Small intestine (tissue), 16 donors: Measurements from ENCODE around the gene CACNA2D3. TPM values are rescaled to one million over a fixed set of nuclear protein-coding genes. Genes with fewer than 3 reads are reported as not detected.
A peak's percentile ranks its signal among the peaks of the same experiment; 100 is the strongest.

Source experiments
- DNase-seq, 2 donors: peaks; one replicate each; pipeline versions ENCODE4 v3.0.0 to v3.0.0-alpha.2; 2013
- FAIRE-seq: peaks from 2 replicates; lab custom pipeline; 2012; peaks lifted over from hg19 to GRCh38; lab: Jason Lieb, UNC
- H3K27ac ChIP-seq, 3 donors: one replicate each; pipeline ENCODE4 v1.5.1; 2013; ENCODE audit warnings: low read length in 2 of 3, mild to moderate bottlenecking in 2 of 3, control low read depth in 1 of 3, inconsistent platforms in 1 of 3, low read depth in 1 of 3, moderate library complexity in 1 of 3
- H3K27me3 ChIP-seq, 3 donors: one replicate each; pipeline ENCODE4 v1.6.1; 2013; ENCODE audit warnings: low read length in 3 of 3, inconsistent platforms in 1 of 3; ENCODE audit not compliant: control insufficient read depth in 3 of 3, insufficient read depth in 3 of 3
- H3K36me3 ChIP-seq, 3 donors: one replicate each; pipeline ENCODE4 v1.6.1; 2013; ENCODE audit warnings: low read length in 3 of 3, inconsistent platforms in 1 of 3, low read depth in 1 of 3, mild to moderate bottlenecking in 1 of 3, moderate library complexity in 1 of 3; ENCODE audit not compliant: control insufficient read depth in 3 of 3, insufficient read depth in 2 of 3
- H3K4me1 ChIP-seq, 3 donors: one replicate each; pipeline ENCODE4 v1.6.1; 2013; ENCODE audit warnings: low read length in 2 of 3, inconsistent platforms in 1 of 3, low read depth in 1 of 3, mild to moderate bottlenecking in 1 of 3, moderate library complexity in 1 of 3; ENCODE audit not compliant: control insufficient read depth in 3 of 3, insufficient read depth in 2 of 3
- H3K4me3 ChIP-seq, 3 donors: one replicate each; pipeline ENCODE4 v1.5.1; 2013; ENCODE audit warnings: low read length in 3 of 3, control low read depth in 1 of 3, inconsistent platforms in 1 of 3, low read depth in 1 of 3, mild to moderate bottlenecking in 1 of 3, moderate library complexity in 1 of 3
- H3K9me3 ChIP-seq, 2 donors: one replicate each; pipeline ENCODE4 v1.6.1; 2013; ENCODE audit warnings: low read depth in 1 of 2, low read length in 1 of 2; ENCODE audit not compliant: control insufficient read depth in 2 of 2, insufficient read depth in 1 of 2
- WGBS, 3 donors: extraction: QIAGEN DNeasy Blood & Tissue Kit; methylation state at CpG; one replicate each; pipeline ENCODE4 v1.1.7; 2013; 5-methylcytosine and 5-hydroxymethylcytosine counted together
- long read RNA-seq, 10 donors: transcript quantifications; one replicate each; lab custom pipeline, GENCODE V29; 2026
- polyA plus RNA-seq, 4 donors: library from polyadenylated mRNA; stranded (reverse) in 3 of 4; unstranded in 1 of 4; fragments of 200-250 nt in 3 of 4; fragments of 120-200 nt in 1 of 4; gene quantifications; one replicate each; pipeline versions ENCODE4 v1.2.1 to v1.2.3, GENCODE V29; 2013
- donor health status: healthy with polysubstance abuse.
- donor health status: control.
- donor health status: control.
- donor health status: Bipolar disorder and iron deficiency.
- donor health status: healthy.

Gene CACNA2D3
- polyA plus RNA-seq, result under 1 TPM in 2 of 4 donors, not detected in 2; 0.27 to 0.61 TPM
- long read RNA-seq, donor 1, result 0 reads
- long read RNA-seq, donor 2, result 0 reads
- long read RNA-seq, donor 3, result 0 reads
- long read RNA-seq, donor 4, result 0 reads
- long read RNA-seq, donor 5, result 0 reads
- long read RNA-seq, donor 6, result 0 reads
- long read RNA-seq, donor 7, result 0 reads
- long read RNA-seq, donor 8, result 0 reads
- long read RNA-seq, donor 9, result 0 reads
- long read RNA-seq, donor 10, result 0 reads

GRCh38 chr3:54122324-54123002 is at the start of gene CACNA2D3:
Gene CACNA2D3, plus strand, starts transcription at chr3:54122552.
- FAIRE-seq (no peak), DNase-seq (peak; percentile 4 to 36)
- WGBS, 3 donors, result 1 to 2% (median 1%) methylated on average over 44 to 97 of the region's 100 CpGs
- Histone ChIP-seq H3K27me3 (peaks cover 18 to 52% (median 21%) of the 10 kb centered on the region in 3 donors), H3K9me3 (no peaks in the 10 kb centered on the region), H3K4me3 (peak within 1 kb of the TSS in 2 of 3 donors; percentile 15 to 48), H3K4me1 (peaks cover 0 to 10% (median 0%) of the 10 kb centered on the region in 3 donors), H3K36me3 (no peaks in the 10 kb centered on the region), H3K27ac (no peak within 1 kb of the TSS)

DNA sequence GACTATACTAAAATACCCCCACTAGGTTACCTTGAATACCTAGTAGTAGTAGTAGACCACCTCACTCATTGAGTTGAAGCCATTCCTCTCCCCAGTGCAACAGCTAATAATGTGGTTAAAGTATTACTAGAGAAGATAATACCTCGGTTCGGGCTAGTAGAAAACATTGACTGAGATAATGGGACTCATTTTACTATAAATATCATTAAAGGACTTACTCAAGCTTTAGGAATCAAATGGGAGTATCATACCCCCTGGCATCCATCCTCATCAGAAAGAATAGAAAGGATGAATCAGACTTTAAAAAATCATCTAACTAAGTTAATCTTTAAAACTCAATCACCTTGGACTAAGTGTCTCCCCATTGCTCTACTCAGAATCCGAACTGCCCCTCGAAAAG is 49.0 kb upstream of the CACNA2D3 start:
- WGBS, 3 donors, result 63 to 77% (median 69%) methylated on average over 4 of the region's 4 CpGs
- peaks cover 0 to 4% (median 0%) of the 10 kb centered on the region in 3 donors for H3K27me3 ChIP-seq
- no peak overlapping the region for H3K4me3 ChIP-seq
- FAIRE-seq (no peak), DNase-seq (no peak)
- peaks cover 1 to 18% of the 10 kb centered on the region in 2 donors for H3K9me3 ChIP-seq
- H3K36me3 ChIP-seq, result no peaks in the 10 kb centered on the region
- H3K27ac ChIP-seq, result no peak overlapping the region
- H3K4me1 ChIP-seq, result no peaks in the 10 kb centered on the region

GRCh38 chr3:54079314-54079713 is 43.0 kb upstream of the CACNA2D3 start:
- Histone ChIP-seq H3K36me3 (no peaks in the 10 kb centered on the region), H3K4me3 (no peak overlapping the region), H3K27ac (no peak overlapping the region), H3K4me1 (no peaks in the 10 kb centered on the region), H3K9me3 (no peaks in the 10 kb centered on the region), H3K27me3 (peaks cover 0 to 6% (median 3%) of the 10 kb centered on the region in 3 donors)
- DNase-seq (no peak), FAIRE-seq (no peak)
- WGBS, 3 donors, result 50 to 57% (median 51%) methylated on average over 4 of the region's 4 CpGs

DNA sequence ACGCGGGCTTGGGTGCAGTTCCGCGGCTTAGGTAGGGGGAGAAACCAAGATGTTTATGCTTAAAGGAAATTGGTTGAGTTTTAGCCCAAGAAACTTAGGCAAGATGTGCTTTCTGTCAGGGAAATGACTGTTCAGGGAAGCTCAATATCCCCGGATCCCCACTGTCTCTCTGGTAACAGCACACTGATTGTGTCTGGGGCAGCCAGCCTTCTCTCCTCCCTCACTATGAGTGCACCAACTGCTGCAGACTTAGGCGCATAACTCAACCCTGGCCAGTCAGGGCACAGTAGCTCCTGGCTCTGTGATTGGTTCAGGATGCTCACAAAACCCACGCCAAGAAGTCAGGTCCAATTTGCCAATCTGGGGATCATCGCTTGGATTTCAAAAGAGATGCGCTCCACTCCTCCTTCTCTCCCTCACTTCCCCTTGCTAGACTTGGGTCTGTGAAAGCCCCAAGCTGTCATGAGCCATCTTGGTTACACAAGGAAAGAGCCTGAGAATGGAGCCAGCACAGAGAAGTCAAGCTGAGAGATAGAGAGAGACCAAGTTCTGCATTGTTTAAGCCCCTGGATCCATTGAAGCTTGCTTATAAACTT is 42.5 kb upstream of the CACNA2D3 start:
- no peak for FAIRE-seq
- H3K4me3 ChIP-seq, result no peak overlapping the region
- no peaks in the 10 kb centered on the region for H3K36me3 ChIP-seq

GRCh38 chr3:54083921-54084320 is 38.4 kb upstream of the CACNA2D3 start:
- Histone ChIP-seq H3K4me3 (no peak overlapping the region), H3K9me3 (no peaks in the 10 kb centered on the region), H3K4me1 (no peaks in the 10 kb centered on the region), H3K27ac (no peak overlapping the region), H3K36me3 (no peaks in the 10 kb centered on the region), H3K27me3 (peaks cover 0 to 29% (median 13%) of the 10 kb centered on the region in 3 donors)
- WGBS, 3 donors, result 49 to 62% (median 52%) methylated on average over 4 of the region's 4 CpGs
- FAIRE-seq (no peak), DNase-seq (no peak)

More for the DNA sequence above, 42.5 kb upstream of the CACNA2D3 start:
- 53 to 71% (median 65%) methylated on average over 9 of the region's 9 CpGs for WGBS, 3 donors
- Histone ChIP-seq H3K4me1 (no peaks in the 10 kb centered on the region), H3K27ac (no peak overlapping the region), H3K9me3 (no peaks in the 10 kb centered on the region), H3K27me3 (peaks cover 0 to 6% (median 3%) of the 10 kb centered on the region in 3 donors)
- no peak for DNase-seq

DNA sequence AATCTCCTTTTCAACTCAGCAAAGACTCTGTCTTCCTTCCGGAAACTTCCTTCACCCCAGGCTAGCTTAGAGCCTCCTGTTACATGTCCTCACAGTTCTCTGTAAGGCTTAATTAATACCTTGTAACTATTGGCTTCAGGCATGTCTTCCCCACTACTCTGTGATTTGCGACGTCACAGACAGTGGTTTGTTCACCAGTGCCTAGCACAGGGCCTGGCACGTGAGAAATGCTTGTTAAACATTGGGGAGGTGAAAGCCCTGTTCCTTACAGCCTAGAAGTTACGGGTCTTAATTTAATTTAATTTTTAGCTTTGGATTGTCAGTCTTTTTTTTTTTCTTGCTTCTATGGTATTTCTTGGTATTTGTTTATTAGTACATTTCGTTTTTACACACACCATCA is 36.4 kb upstream of the CACNA2D3 start:
- Histone ChIP-seq H3K4me1 (no peaks in the 10 kb centered on the region), H3K27ac (no peak overlapping the region), H3K4me3 (no peak overlapping the region), H3K27me3 (peaks cover 0 to 27% (median 10%) of the 10 kb centered on the region in 3 donors), H3K9me3 (no peaks in the 10 kb centered on the region), H3K36me3 (no peaks in the 10 kb centered on the region)
- WGBS, 3 donors, result 65 to 72% (median 69%) methylated on average over 6 of the region's 6 CpGs
- DNase-seq (no peak), FAIRE-seq (no peak)

DNA sequence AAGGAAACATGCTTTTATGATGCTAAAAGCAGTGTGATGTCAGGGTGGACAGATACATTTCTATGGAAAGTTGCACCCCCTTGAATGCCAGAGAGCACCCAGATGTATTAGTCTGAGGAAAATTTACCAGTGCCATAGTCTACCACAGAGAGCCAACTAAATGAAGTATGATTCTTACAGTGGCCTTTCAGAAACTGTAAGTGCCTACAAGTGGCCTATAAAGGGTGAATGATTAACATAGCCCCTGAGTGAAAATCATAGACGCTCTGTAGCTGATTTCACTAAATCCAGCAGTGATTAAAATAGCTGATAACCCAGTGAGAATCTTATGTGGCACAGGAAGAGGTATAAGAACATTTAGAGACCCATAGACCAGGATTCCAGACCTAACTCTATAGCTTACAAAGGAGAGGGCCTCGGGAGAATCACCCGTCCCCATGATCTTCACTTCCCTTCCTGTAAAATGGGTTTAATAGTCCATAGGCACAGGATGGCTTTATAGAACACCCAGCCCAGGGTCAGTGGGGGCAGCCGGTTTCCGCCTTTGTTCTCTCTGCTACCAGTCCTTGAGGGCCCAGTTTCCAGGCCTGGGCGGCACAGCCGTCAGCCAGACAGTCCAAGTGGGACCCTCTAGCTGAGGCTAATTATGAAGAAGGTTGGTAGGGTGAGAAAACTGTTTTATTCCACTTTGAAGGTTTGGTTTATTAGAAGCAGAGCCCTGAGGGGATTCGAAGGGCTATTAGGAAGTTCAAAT is 35.5 kb upstream of the CACNA2D3 start:
- Histone ChIP-seq H3K36me3 (no peaks in the 10 kb centered on the region), H3K27me3 (peaks cover 0 to 27% (median 10%) of the 10 kb centered on the region in 3 donors), H3K4me3 (no peak overlapping the region), H3K9me3 (no peaks in the 10 kb centered on the region), H3K4me1 (no peaks in the 10 kb centered on the region), H3K27ac (no peak overlapping the region)
- DNase-seq (no peak), FAIRE-seq (no peak)
- 75 to 81% (median 77%) methylated on average over 8 of the region's 8 CpGs for WGBS, 3 donors
